Measurements from ENCODE around the gene ALKBH2.

- TF ChIP-seq EP300 (IDR thresholded peaks at IDR 0.05; ENCODE audit: borderline replicate concordance) (no peak), ZBTB7A (IDR thresholded peaks at IDR 0.05; ENCODE audit: low read depth) (no peak), MAX (IDR thresholded peaks at IDR 0.05) (no peak), TAF1 (IDR thresholded peaks at IDR 0.05; ENCODE audit: low read depth) (no peak), RAD21 (IDR thresholded peaks at IDR 0.05; ENCODE audit: low read depth) (no peak), YY1 (IDR thresholded peaks at IDR 0.05; ENCODE audit: low read depth) (no peak), REST (IDR thresholded peaks at IDR 0.05; ENCODE audit: low read depth) (no peak), FOXM1 (IDR thresholded peaks at IDR 0.05; ENCODE audit: borderline replicate concordance, low read depth) (no peak), TEAD4 (IDR thresholded peaks at IDR 0.05) (no peak), NFIC (IDR thresholded peaks at IDR 0.05) (no peak), TCF12 (IDR thresholded peaks at IDR 0.05; ENCODE audit: low read depth) (no peak), EGR1 (IDR thresholded peaks at IDR 0.05) (no peak)
These were observed 21.4 kb upstream of the ALKBH2 start for GRCh38 chr12:109114644-109115043.
